Small intestine (tissue), 16 donors: ENCODE results near the gene JMJD6. TPM values are rescaled to one million over a fixed set of nuclear protein-coding genes. Genes with fewer than 3 reads are reported as not detected.

ENCODE experiments used
- DNase-seq, 2 donors: peaks; one replicate each; pipeline versions ENCODE4 v3.0.0 to v3.0.0-alpha.2; 2013
- FAIRE-seq: peaks from 2 replicates; lab custom pipeline; 2012; peaks lifted over from hg19 to GRCh38; lab: Jason Lieb, UNC
- H3K27ac ChIP-seq, 3 donors: one replicate each; pipeline ENCODE4 v1.5.1; 2013; ENCODE audit warnings: low read length in 2 of 3, mild to moderate bottlenecking in 2 of 3, control low read depth in 1 of 3, inconsistent platforms in 1 of 3, low read depth in 1 of 3, moderate library complexity in 1 of 3
- H3K27me3 ChIP-seq, 3 donors: one replicate each; pipeline ENCODE4 v1.6.1; 2013; ENCODE audit warnings: low read length in 3 of 3, inconsistent platforms in 1 of 3; ENCODE audit not compliant: control insufficient read depth in 3 of 3, insufficient read depth in 3 of 3
- H3K36me3 ChIP-seq, 3 donors: one replicate each; pipeline ENCODE4 v1.6.1; 2013; ENCODE audit warnings: low read length in 3 of 3, inconsistent platforms in 1 of 3, low read depth in 1 of 3, mild to moderate bottlenecking in 1 of 3, moderate library complexity in 1 of 3; ENCODE audit not compliant: control insufficient read depth in 3 of 3, insufficient read depth in 2 of 3
- H3K4me1 ChIP-seq, 3 donors: one replicate each; pipeline ENCODE4 v1.6.1; 2013; ENCODE audit warnings: low read length in 2 of 3, inconsistent platforms in 1 of 3, low read depth in 1 of 3, mild to moderate bottlenecking in 1 of 3, moderate library complexity in 1 of 3; ENCODE audit not compliant: control insufficient read depth in 3 of 3, insufficient read depth in 2 of 3
- H3K4me3 ChIP-seq, 3 donors: one replicate each; pipeline ENCODE4 v1.5.1; 2013; ENCODE audit warnings: low read length in 3 of 3, control low read depth in 1 of 3, inconsistent platforms in 1 of 3, low read depth in 1 of 3, mild to moderate bottlenecking in 1 of 3, moderate library complexity in 1 of 3
- H3K9me3 ChIP-seq, 2 donors: one replicate each; pipeline ENCODE4 v1.6.1; 2013; ENCODE audit warnings: low read depth in 1 of 2, low read length in 1 of 2; ENCODE audit not compliant: control insufficient read depth in 2 of 2, insufficient read depth in 1 of 2
- WGBS, 3 donors: extraction: QIAGEN DNeasy Blood & Tissue Kit; methylation state at CpG; one replicate each; pipeline ENCODE4 v1.1.7; 2013; 5-methylcytosine and 5-hydroxymethylcytosine counted together
- long read RNA-seq, 10 donors: transcript quantifications; one replicate each; lab custom pipeline, GENCODE V29; 2026
- polyA plus RNA-seq, 4 donors: library from polyadenylated mRNA; stranded (reverse) in 3 of 4; unstranded in 1 of 4; fragments of 200-250 nt in 3 of 4; fragments of 120-200 nt in 1 of 4; gene quantifications; one replicate each; pipeline versions ENCODE4 v1.2.1 to v1.2.3, GENCODE V29; 2013
- donor health status: healthy with polysubstance abuse.
- donor health status: control.
- donor health status: control.
- donor health status: Bipolar disorder and iron deficiency.
- donor health status: healthy.

JMJD6 gene
- 10 to 100 TPM; 24.2 to 56.6 (median 39.1) TPM for polyA plus RNA-seq
- long read RNA-seq, donor 1, result 0 reads
- long read RNA-seq, donor 2, transcript JMJD6-202 (6 exons, 1,603 nt), result major isoform, 5 of 18 reads
- long read RNA-seq, donor 2, partial matches to known transcripts, result 12 of 18 reads
- long read RNA-seq, donor 2, other reads (novel, unspliced or antisense), result 0 of 18 reads
- long read RNA-seq, donor 3, partial matches to known transcripts, result 6 of 10 reads
- long read RNA-seq, donor 3, other reads (novel, unspliced or antisense), result 0 of 10 reads
- long read RNA-seq, donor 4, result 0 reads
- long read RNA-seq, donor 5, partial matches to known transcripts, result 28 of 31 reads
- long read RNA-seq, donor 5, other reads (novel, unspliced or antisense), result 0 of 31 reads
- long read RNA-seq, donor 6, transcript JMJD6-202 (6 exons, 1,603 nt), result major isoform, 5 of 9 reads
- long read RNA-seq, donor 6, partial matches to known transcripts, result 0 of 9 reads
- long read RNA-seq, donor 6, other reads (novel, unspliced or antisense), result 0 of 9 reads
- long read RNA-seq, donor 7, full-length matches to known transcripts, result 15 of 65 reads
- long read RNA-seq, donor 7, partial matches to known transcripts, result 29 of 65 reads
- long read RNA-seq, donor 7, other reads (novel, unspliced or antisense), result 21 of 65 reads
- long read RNA-seq, donor 8, partial matches to known transcripts, result 0 of 2 reads
- long read RNA-seq, donor 8, other reads (novel, unspliced or antisense), result 0 of 2 reads
- long read RNA-seq, donor 9, partial matches to known transcripts, result 0 of 1 reads
- long read RNA-seq, donor 9, other reads (novel, unspliced or antisense), result 0 of 1 reads
- long read RNA-seq, donor 10, full-length matches to known transcripts, result 7 of 37 reads
- long read RNA-seq, donor 10, partial matches to known transcripts, result 24 of 37 reads
- long read RNA-seq, donor 10, other reads (novel, unspliced or antisense), result 6 of 37 reads

DNA sequence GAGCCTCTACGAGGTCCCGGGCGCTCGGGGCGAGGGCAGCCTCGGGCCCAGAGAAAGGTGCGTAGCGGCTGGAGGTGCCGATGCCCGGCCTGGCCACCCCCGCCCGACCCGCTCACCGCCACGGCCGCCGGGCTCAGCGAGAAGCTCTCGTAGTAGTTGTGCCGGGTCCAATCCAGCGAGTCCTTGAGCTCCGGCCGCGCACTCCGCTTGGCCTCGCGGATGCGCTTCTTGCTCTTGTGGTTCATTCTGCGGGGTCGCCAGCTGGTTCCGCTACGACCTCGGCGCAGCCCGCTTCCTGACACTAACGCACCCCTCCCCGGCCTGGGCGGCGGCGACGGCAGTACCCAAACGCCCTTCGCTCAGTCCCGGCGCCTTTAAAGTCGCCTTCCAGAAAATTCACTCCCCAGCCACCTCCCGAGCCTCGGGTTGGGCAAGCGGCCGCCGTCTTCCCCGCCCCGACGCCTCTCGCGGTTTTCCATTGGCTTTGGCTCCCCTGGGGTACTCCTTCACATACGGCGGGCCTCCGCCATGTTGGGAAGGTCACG, at the start of gene JMJD6:
JMJD6 (minus strand) TSS at position 376 of the 545 bp plus-strand sequence; CDS start at position 245, 131 bp downstream.
- Histone ChIP-seq H3K27ac (peak within 1 kb of the TSS; percentile 99 to 100 (median 100)), H3K27me3 (no peaks in the 10 kb centered on the region), H3K36me3 (peaks cover 6 to 51% (median 14%) of the 10 kb centered on the region in 3 donors), H3K4me3 (peak within 1 kb of the TSS; percentile 84 to 90 (median 89)), H3K4me1 (peaks cover 0 to 15% (median 3%) of the 10 kb centered on the region in 3 donors), H3K9me3 (no peaks in the 10 kb centered on the region)
- DNase-seq (peak; percentile 97), FAIRE-seq (no peak)
- 0% methylated on average over 57 to 60 of the region's 60 CpGs for WGBS, 3 donors

DNA sequence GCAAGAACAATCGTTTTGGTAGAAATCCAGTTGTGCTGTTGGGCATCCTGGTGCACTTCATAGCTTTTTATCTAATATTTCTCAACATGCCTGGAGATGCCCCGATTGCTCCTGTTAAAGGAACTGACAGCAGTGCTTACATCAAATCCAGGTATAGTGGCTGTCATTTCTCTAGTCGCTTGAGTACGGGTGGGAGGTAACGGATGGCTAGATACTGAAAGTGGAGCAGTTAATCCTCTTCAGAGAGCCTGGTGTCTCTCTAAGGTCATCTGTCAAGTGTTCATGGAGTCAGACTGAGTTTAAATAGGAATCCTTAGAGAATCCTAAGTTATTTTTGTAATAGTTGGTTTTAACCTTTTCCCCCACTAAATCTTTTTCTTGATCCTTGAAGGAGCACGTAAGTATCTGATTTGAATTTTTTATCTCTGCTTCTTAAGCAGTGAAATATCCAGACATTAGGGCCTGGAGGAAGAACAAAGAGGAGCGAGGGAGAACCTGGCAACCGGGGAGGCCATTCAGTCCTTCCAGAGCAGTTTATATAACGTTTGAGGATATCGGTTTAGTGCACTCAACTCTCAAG, 48.7 kb upstream of the JMJD6 start:
- H3K27me3 ChIP-seq, result no peaks in the 10 kb centered on the region
- H3K9me3 ChIP-seq, result no peaks in the 10 kb centered on the region
- no peak overlapping the region for H3K27ac ChIP-seq
- DNase-seq (no peak), FAIRE-seq (no peak)
- no peaks in the 10 kb centered on the region for H3K4me1 ChIP-seq
- H3K4me3 ChIP-seq, result no peak overlapping the region
- 89 to 96% (median 91%) methylated on average over 10 of the region's 10 CpGs for WGBS, 3 donors
- peaks cover 6 to 49% (median 16%) of the 10 kb centered on the region in 3 donors for H3K36me3 ChIP-seq

DNA sequence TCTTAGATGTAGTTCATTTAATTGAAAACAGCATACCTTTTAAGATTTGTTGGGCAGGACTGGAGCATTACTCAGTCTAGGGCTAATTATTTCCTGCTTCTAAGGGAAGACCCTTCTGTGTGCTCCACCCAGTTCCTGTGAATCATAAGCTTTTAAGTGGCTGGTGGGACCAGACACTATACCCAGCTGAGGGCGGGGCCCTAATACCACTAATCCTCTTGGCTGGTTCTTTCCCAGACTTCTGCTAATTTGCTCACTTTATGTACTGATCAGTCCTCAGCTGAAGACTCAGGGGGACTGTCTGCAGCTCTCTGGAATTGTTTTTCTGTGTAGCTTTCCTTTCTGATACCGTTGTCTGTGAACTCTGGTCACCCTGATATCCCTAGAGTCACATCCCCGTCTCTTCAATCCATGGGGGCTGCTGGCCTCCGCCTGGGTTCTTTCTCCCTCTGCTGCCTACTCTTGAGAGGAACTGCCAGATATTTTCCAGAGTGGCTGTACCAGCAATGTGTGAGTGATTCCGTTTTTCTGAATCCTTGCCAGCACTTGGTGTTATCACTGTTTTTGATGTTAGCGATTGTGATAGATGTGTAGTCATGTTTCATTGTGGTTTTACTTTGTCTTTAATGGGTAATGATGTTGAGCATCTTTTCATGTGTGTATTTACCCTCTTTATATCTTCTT, 46.6 kb upstream of the JMJD6 start:
- peaks cover 6 to 45% (median 13%) of the 10 kb centered on the region in 3 donors for H3K36me3 ChIP-seq
- no peaks in the 10 kb centered on the region for H3K27me3 ChIP-seq
- H3K4me1 ChIP-seq, result no peaks in the 10 kb centered on the region
- DNase-seq (no peak), FAIRE-seq (no peak)
- H3K27ac ChIP-seq, result no peak overlapping the region
- H3K4me3 ChIP-seq, result no peak overlapping the region
- no peaks in the 10 kb centered on the region for H3K9me3 ChIP-seq
- WGBS, 3 donors, result 66 to 74% (median 68%) methylated on average over 6 of the region's 6 CpGs

DNA sequence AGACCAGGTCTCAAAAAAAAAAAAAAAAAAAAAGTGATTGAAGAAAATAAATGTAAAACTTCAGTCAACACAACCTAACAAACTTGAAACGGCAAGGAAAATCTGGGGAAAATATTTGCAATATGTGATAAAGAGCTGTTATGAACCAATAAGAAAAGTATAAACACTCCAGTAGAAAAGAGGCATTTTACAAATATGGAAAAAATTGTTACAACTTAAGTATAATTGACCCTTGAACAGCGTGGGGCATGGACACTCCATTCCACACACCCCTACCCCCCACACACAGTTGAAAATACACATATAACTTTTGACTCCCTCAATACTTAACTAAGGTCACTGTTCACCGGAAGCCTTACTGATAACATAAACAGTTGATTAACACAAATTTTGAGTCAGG, 32.2 kb upstream of the JMJD6 start:
- peaks cover 8 to 40% (median 9%) of the 10 kb centered on the region in 3 donors for H3K36me3 ChIP-seq
- WGBS, 3 donors, result 94 to 99% (median 99%) methylated on average over 3 of the region's 3 CpGs
- no peak overlapping the region for H3K4me3 ChIP-seq
- H3K27me3 ChIP-seq, result no peaks in the 10 kb centered on the region
- H3K4me1 ChIP-seq, result no peaks in the 10 kb centered on the region
- peaks cover 0 to 13% of the 10 kb centered on the region in 2 donors for H3K9me3 ChIP-seq
- no peak for FAIRE-seq
- DNase-seq, result no peak
- H3K27ac ChIP-seq, result no peak overlapping the region

DNA sequence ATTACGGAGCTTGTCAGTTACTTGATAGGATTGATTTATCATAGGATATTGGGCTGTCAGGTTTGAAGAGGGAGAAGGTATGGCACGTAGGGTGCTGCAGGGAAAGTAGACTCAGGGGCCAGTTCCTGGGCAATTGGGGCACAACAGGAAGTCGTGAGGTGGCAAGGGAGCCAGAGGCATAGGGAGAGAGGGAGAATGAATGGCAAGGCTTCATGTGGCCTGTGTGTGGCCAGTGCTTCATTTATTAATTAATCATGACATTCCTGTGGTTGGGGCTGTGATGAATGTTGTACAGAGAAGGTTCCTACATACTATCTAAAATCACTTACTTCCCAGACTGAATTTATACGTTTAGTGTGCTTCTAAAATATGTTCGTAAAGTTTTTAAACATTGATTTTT, 30.9 kb upstream of the JMJD6 start:
- WGBS, 3 donors, result 94 to 98% (median 95%) methylated on average over 5 of the region's 5 CpGs
- FAIRE-seq, result no peak

DNA sequence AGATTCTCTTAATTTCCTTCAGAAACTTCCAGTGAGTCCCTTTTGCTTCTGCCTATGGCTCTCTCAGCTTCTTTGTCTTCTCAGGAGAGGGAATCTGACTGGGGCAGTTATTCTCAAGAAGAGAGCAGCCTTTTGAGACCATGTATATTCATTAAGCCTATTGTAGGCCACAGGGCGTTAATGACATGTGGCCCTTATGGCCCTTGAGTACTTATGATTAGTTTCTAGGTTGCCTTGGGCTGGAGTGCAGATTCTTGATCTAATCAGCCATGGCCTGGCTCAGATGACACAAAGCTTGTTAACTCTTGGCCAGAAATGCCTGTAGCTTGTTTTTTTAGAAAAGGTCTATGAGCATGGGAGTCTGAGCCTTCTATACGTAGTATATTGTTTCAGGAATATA, 28.9 kb upstream of the JMJD6 start:
- no peak overlapping the region for H3K4me3 ChIP-seq
- no peak overlapping the region for H3K27ac ChIP-seq
- 93 to 100% (median 97%) methylated on average over 2 of the region's 2 CpGs for WGBS, 3 donors
- H3K9me3 ChIP-seq, result peaks cover 0 to 5% of the 10 kb centered on the region in 2 donors
- FAIRE-seq (no peak), DNase-seq (no peak)
- H3K4me1 ChIP-seq, result no peaks in the 10 kb centered on the region
- peaks cover 8 to 38% (median 9%) of the 10 kb centered on the region in 3 donors for H3K36me3 ChIP-seq
- H3K27me3 ChIP-seq, result no peaks in the 10 kb centered on the region

More for the DNA sequence above, 30.9 kb upstream of the JMJD6 start:
- Histone ChIP-seq H3K27ac (no peak overlapping the region), H3K27me3 (no peaks in the 10 kb centered on the region), H3K4me3 (no peak overlapping the region), H3K4me1 (no peaks in the 10 kb centered on the region), H3K36me3 (peaks cover 8 to 45% (median 9%) of the 10 kb centered on the region in 3 donors), H3K9me3 (peaks cover 0 to 9% of the 10 kb centered on the region in 2 donors)
- no peak for DNase-seq

DNA sequence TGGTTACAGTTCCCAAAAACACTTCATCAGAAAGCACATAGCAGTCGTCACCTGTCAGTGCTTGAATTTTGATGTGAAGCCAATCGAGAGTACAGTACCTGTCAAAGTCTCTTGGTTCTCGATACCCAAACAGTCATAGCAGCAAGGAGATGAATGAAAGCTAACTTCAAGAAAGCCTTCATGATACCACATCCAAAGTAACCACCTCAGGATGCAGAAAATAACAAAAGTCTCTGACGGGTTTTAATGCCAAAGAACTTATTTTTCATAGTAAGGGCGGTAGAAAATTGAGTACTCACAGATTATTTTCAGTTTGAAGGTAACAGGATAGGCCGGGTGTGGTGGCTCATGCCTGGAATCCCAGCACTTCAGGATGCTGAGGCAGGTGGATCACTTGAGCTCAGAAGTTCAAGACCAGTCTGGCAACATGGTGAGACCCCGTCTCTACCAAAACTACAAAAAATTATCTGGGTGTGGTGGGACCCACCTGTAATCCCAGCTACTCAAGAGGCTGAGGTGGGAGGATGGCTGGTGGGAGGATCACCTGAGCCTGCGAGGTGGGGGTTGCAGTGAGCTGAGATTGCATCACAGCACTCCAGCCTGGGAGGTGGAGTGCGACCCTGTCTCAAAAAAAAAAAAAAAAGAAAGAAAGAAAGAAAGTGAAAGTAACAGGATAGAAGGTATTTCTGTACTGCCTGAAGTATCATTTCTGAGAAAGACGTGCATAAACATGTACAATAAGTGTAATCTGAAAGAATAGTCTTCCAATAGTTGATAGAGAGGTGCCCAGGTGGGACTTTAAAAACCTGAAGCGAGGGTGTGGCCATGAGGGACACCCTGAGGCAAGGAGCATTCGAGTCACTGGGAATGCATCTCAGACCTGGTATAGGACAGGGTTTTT, 26.9 kb upstream of the JMJD6 start:
- H3K36me3 ChIP-seq, result peaks cover 8 to 36% (median 9%) of the 10 kb centered on the region in 3 donors
- peak overlapping the region in 1 of 3 donors; percentile 19 for H3K4me3 ChIP-seq
- no peaks in the 10 kb centered on the region for H3K4me1 ChIP-seq
- H3K27me3 ChIP-seq, result no peaks in the 10 kb centered on the region
- DNase-seq (peak in 1 of 2 donors; percentile 2), FAIRE-seq (no peak)
- 60 to 74% (median 70%) methylated on average over 12 of the region's 12 CpGs for WGBS, 3 donors
- peak overlapping the region in 2 of 3 donors; percentile 60 to 70 for H3K27ac ChIP-seq
- H3K9me3 ChIP-seq, result no peaks in the 10 kb centered on the region
